Lower leg skin (tissue), 4 donors: ENCODE results near the gene CPTP. TPM values are rescaled to one million over a fixed set of nuclear protein-coding genes. Genes with fewer than 3 reads are reported as not detected.

Experiments used
- DNase-seq, 2 donors: peaks; one replicate each; pipeline ENCODE4 v3.0.0-alpha.2; 2019; ENCODE audit warnings: low spot score in 2 of 2
- H3K4me3 ChIP-seq: fragments of 200-600 bp; sonication (generic); 2 replicates; pipeline ENCODE4 v1.5.1; 2017; ENCODE audit warnings: mild to moderate bottlenecking, low read depth; ENCODE audit not compliant: poor library complexity, severe bottlenecking
- CTCF ChIP-seq, 3 donors: fragments of 450-650 bp; IDR thresholded peaks; one replicate each; pipeline ENCODE4 v1.5.1; 2016; ENCODE audit warnings: antibody characterized with exemption in 3 of 3, mild to moderate bottlenecking in 3 of 3, moderate library complexity in 2 of 3
- POLR2A ChIP-seq, 2 donors: fragments of 450-650 bp; IDR thresholded peaks; one replicate each; pipeline ENCODE4 v1.6.1; 2016 to 2017; ENCODE audit warnings: antibody characterized with exemption in 2 of 2, mild to moderate bottlenecking in 1 of 2, moderate library complexity in 1 of 2
- WGBS, 2 donors: methylation state at CpG; one replicate each; pipeline ENCODE4 v1.1.5; 2018; 5-methylcytosine and 5-hydroxymethylcytosine counted together
- intact Hi-C: fragments of 100-400 bp; cut with DNase I; formaldehyde crosslinking; loops from one replicate; pipeline ENCODE4 v1.15.0; 2023; ENCODE audit warnings: low total_unique reads
- microRNA-seq, 2 donors: library from miRNA; unstranded; fragments of <30 nt; microRNA quantifications; one replicate each; pipeline ENCODE4, GENCODE V29; 2016; ENCODE audit warnings: borderline replicate concordance in 2 of 2, borderline number of aligned reads in 1 of 2
- total RNA-seq, 4 donors: library from RNA; depleted of rRNA; stranded (reverse); fragments of >200 nt; gene quantifications; one replicate each; pipeline ENCODE4 v1.1.0, GENCODE V29; 2016

CPTP gene
- total RNA-seq, 4 donors from 2014 or later = 51.0 to 62.9 (median 57.4) TPM

- intact Hi-C loops = no loop called here
- no peak for DNase-seq
- WGBS, 2 donors = 0 to 2% methylated on average over 16 to 18 of the region's 24 CpGs
- peak overlapping the region; percentile 92 for H3K4me3 ChIP-seq
- TF ChIP-seq CTCF (IDR thresholded peaks at IDR 0.05) = no peak
- TF ChIP-seq POLR2A (IDR thresholded peaks at IDR 0.05) = no peak
Measured at GRCh38 chr1:1374589-1374928, 50.0 kb downstream of the CPTP start.

GRCh38 chr1:1374929-1375662, 50.5 kb downstream of the CPTP start, which contains the start of gene AURKAIP1:
Gene AURKAIP1 (minus strand): TSS chr1:1375207. CDS start chr1:1374756, 451 bp downstream.
- WGBS, 2 donors = 0% methylated on average over 44 to 62 of the region's 85 CpGs
- peak; percentile 99 for DNase-seq
- TF ChIP-seq POLR2A (IDR thresholded peaks at IDR 0.05) (no peak), CTCF (IDR thresholded peaks at IDR 0.05) (no peak)
- intact Hi-C loops = no loop called here
- H3K4me3 ChIP-seq = peak within 1 kb of the TSS; percentile 92

GRCh38 chr1:1376551-1377226, 52.1 kb downstream of the CPTP start:
- H3K4me3 ChIP-seq = no peak overlapping the region
- DNase-seq = no peak
- TF ChIP-seq POLR2A (IDR thresholded peaks at IDR 0.05) (no peak), CTCF (IDR thresholded peaks at IDR 0.05) (no peak)
- intact Hi-C loops = no loop called here
- WGBS, 2 donors = 73 to 83% methylated on average over 10 of the region's 10 CpGs

GRCh38 chr1:1377540-1378205, 53.1 kb downstream of the CPTP start:
- TF ChIP-seq POLR2A (IDR thresholded peaks at IDR 0.05) (no peak), CTCF (IDR thresholded peaks at IDR 0.05) (no peak)
- DNase-seq = no peak
- intact Hi-C loops = no loop called here
- no peak overlapping the region for H3K4me3 ChIP-seq
- 90 to 94% methylated on average over 16 of the region's 16 CpGs for WGBS, 2 donors

Small RNA genes lying within 50 kb of the gene (microRNA-seq; reads per million reads assigned to microRNA genes)
- gene MIR6726 (1.7 to 2.7 reads per million in 2 donors), gene MIR6727 (0 reads per million in 2 donors), gene MIR6808 (0 to 1.1 reads per million in 2 donors)

Other genes with a start within 250 kb of the CPTP start
- 10 to 100 TPM; 16.1 to 36.0 (median 21.5) TPM for gene C1orf159, start 208.7 kb upstream of the CPTP start, total RNA-seq
- not detected for gene TTLL10, start 150.9 kb upstream of the CPTP start, total RNA-seq
- gene TNFRSF18, start 118.2 kb upstream of the CPTP start, total RNA-seq = 10 to 100 TPM; 19.8 to 36.8 (median 25.8) TPM
- gene TNFRSF4, start 110.6 kb upstream of the CPTP start, total RNA-seq = 1 to 10 TPM in 1 of 4 donors, under 1 TPM in 1, not detected in 2; 0.69 to 1.4 TPM
- 100 to 1,000 TPM in 2 of 4 donors, 10 to 100 TPM in 2; 81.7 to 121 (median 104) TPM for gene SDF4, start 92.8 kb upstream of the CPTP start, total RNA-seq
- 10 to 100 TPM; 12.8 to 26.1 (median 18.9) TPM for gene B3GALT6, start 92.6 kb upstream of the CPTP start, total RNA-seq
- gene C1QTNF12, start 78.1 kb upstream of the CPTP start, total RNA-seq = 1 to 10 TPM in 2 of 4 donors, under 1 TPM in 1, not detected in 1; 0.46 to 9.8 (median 5.9) TPM
- gene UBE2J2, start 50.9 kb upstream of the CPTP start, total RNA-seq = 10 to 100 TPM; 49.0 to 72.8 (median 54.0) TPM
- gene SCNN1D, start 44.4 kb upstream of the CPTP start, total RNA-seq = 1 to 10 TPM in 2 of 4 donors, under 1 TPM in 2; 0.84 to 5.3 (median 1.4) TPM
- gene ACAP3, start 16.9 kb upstream of the CPTP start, total RNA-seq = 100 to 1,000 TPM in 3 of 4 donors, 10 to 100 TPM in 1; 98.8 to 189 (median 115) TPM
- 10 to 100 TPM; 42.3 to 62.1 (median 53.7) TPM for gene PUSL1, start 16.2 kb upstream of the CPTP start, total RNA-seq
- gene INTS11, start 142 bp upstream of the CPTP start, total RNA-seq = 100 to 1,000 TPM; 101 to 185 (median 105) TPM
- 1 to 10 TPM in 2 of 4 donors, under 1 TPM in 2; 0.38 to 1.4 (median 0.79) TPM for gene TAS1R3, start 6.5 kb downstream of the CPTP start, total RNA-seq
- 100 to 1,000 TPM in 3 of 4 donors, 10 to 100 TPM in 1; 92.0 to 163 (median 113) TPM for gene DVL1, start 24.6 kb downstream of the CPTP start, total RNA-seq
- 10 to 100 TPM; 34.1 to 76.1 (median 35.9) TPM for gene MXRA8, start 33.8 kb downstream of the CPTP start, total RNA-seq
- 100 to 1,000 TPM in 3 of 4 donors, 10 to 100 TPM in 1; 97.3 to 140 (median 114) TPM for gene AURKAIP1, start 50.4 kb downstream of the CPTP start, total RNA-seq
- 100 to 1,000 TPM; 122 to 249 (median 142) TPM for gene CCNL2, start 74.5 kb downstream of the CPTP start, total RNA-seq
- gene MRPL20, start 82.5 kb downstream of the CPTP start, total RNA-seq = 100 to 1,000 TPM in 3 of 4 donors, 10 to 100 TPM in 1; 83.4 to 122 (median 106) TPM
- 10 to 100 TPM in 1 of 4 donors, 1 to 10 TPM in 3; 3.1 to 10.9 (median 6.2) TPM for gene ANKRD65, start 96.5 kb downstream of the CPTP start, total RNA-seq
- gene VWA1, start 110.9 kb downstream of the CPTP start, total RNA-seq = 10 to 100 TPM; 26.5 to 36.4 (median 30.1) TPM
- gene ATAD3C, start 124.9 kb downstream of the CPTP start, total RNA-seq = 1 to 10 TPM in 1 of 4 donors, under 1 TPM in 3; 0.17 to 2.1 (median 0.63) TPM
- gene ATAD3B, start 147.0 kb downstream of the CPTP start, total RNA-seq = 10 to 100 TPM; 13.0 to 40.3 (median 17.1) TPM
- gene ATAD3A, start 187.4 kb downstream of the CPTP start, total RNA-seq = 10 to 100 TPM; 23.2 to 33.3 (median 26.9) TPM
- gene TMEM240, start 215.8 kb downstream of the CPTP start, total RNA-seq = 1 to 10 TPM in 2 of 4 donors, under 1 TPM in 1, not detected in 1; 0.57 to 2.6 (median 2.0) TPM